ENCODE measurements around the gene COASY. TPM values are rescaled to one million over a fixed set of nuclear protein-coding genes. Genes with fewer than 3 reads are reported as not detected.
A peak's percentile ranks its signal among the peaks of the same experiment; 100 is the strongest.
"Not testable (repeated sequence)": the region's sequence is repeated elsewhere in the genome, so short reads cannot be mapped to it uniquely, and the experiment has no call there.

Gene COASY
- total and polyA plus RNA-seq, 2 experiments from 2014 or later = 43.5 to 74.7 TPM

- no peaks in the 10 kb centered on the region for H3K36me3 ChIP-seq
- no peaks in the 10 kb centered on the region for H3K9me3 ChIP-seq (ENCODE audit: low read depth)
- peaks cover 9% of the 10 kb centered on the region for H3K4me1 ChIP-seq (ENCODE audit: low read depth)
- no peak overlapping the region for H3K27ac ChIP-seq
- no peaks in the 10 kb centered on the region for H3K27me3 ChIP-seq
- H3K4me3 ChIP-seq = no peak overlapping the region
- no peak for DNase-seq (ENCODE audit: low read depth in 1 of 2, low spot score in 1 of 2)
- TF ChIP-seq, protein P1, sequence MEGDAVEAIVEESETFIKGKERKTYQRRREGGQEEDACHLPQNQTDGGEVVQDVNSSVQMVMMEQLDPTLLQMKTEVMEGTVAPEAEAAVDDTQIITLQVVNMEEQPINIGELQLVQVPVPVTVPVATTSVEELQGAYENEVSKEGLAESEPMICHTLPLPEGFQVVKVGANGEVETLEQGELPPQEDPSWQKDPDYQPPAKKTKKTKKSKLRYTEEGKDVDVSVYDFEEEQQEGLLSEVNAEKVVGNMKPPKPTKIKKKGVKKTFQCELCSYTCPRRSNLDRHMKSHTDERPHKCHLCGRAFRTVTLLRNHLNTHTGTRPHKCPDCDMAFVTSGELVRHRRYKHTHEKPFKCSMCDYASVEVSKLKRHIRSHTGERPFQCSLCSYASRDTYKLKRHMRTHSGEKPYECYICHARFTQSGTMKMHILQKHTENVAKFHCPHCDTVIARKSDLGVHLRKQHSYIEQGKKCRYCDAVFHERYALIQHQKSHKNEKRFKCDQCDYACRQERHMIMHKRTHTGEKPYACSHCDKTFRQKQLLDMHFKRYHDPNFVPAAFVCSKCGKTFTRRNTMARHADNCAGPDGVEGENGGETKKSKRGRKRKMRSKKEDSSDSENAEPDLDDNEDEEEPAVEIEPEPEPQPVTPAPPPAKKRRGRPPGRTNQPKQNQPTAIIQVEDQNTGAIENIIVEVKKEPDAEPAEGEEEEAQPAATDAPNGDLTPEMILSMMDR (IDR thresholded peaks at IDR 0.05; ENCODE audit: low read depth, low read length) = no peak
Observed at GRCh38 chr17:42603318-42603717, 41.4 kb downstream of the COASY start.

GRCh38 chr17:42607769-42608168, 45.8 kb downstream of the COASY start:
- no peak overlapping the region for H3K27ac ChIP-seq
- no peak for DNase-seq (ENCODE audit: low read depth in 1 of 2, low spot score in 1 of 2)
- H3K36me3 ChIP-seq = peaks cover 11% of the 10 kb centered on the region
- TF ChIP-seq, protein P1 (IDR thresholded peaks at IDR 0.05; ENCODE audit: low read depth, low read length) = no peak
- no peaks in the 10 kb centered on the region for H3K9me3 ChIP-seq (ENCODE audit: low read depth)
- H3K4me3 ChIP-seq = peak overlapping the region; percentile 97
- H3K4me1 ChIP-seq (ENCODE audit: low read depth) = peaks cover 17% of the 10 kb centered on the region
- H3K27me3 ChIP-seq = no peaks in the 10 kb centered on the region

DNA sequence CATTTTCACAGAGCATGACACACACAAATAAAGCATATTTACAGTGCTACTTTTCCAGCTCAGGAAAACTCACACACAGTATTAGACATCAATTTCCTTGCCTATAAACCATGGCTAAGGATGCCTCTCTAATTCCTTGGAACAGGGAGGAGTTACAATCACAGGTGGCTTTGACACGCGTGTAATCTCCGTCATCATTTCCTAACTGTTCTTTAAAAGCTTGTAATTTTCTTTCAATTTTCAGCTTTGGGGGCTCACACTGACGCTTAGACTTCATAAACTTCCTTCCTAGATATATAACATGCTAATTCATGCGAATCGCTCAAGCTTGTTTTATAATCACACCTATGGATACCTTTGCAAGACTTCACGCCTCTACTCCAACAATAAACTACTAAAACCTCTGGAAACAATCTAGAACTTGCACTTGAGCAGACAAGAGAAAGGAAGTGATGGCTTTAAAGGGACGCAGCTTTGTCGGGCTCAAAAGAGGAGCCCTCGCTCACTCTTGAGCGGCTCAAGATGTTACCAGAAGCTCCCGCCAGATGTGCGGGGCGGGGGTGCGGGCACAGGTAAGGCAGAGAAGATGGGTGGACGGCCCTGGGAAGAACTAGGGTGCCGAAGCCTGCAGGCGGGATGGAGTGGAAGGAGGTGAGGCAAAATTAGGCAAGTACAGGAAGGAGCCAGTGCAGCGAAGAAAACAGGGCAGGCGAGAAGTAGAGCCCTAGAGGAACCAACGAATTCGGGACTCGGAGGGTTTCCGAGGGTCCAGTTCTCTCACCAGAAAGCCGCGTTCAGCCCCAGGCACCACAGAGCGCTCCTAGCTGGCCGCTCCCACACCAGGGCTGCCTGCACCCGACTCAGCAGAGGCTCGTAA, 46.6 kb downstream of the COASY start:
- no peaks in the 10 kb centered on the region for H3K27me3 ChIP-seq
- no peaks in the 10 kb centered on the region for H3K9me3 ChIP-seq (ENCODE audit: low read depth)
- peak overlapping the region; percentile 97 for H3K4me3 ChIP-seq
- peaks cover 17% of the 10 kb centered on the region for H3K4me1 ChIP-seq (ENCODE audit: low read depth)
- DNase-seq (ENCODE audit: low read depth in 1 of 2, low spot score in 1 of 2) = no peak
- H3K36me3 ChIP-seq = peaks cover 18% of the 10 kb centered on the region
- H3K27ac ChIP-seq = peak overlapping the region; percentile 98
- TF ChIP-seq, protein P1 (IDR thresholded peaks at IDR 0.05; ENCODE audit: low read depth, low read length) = peak; percentile 47

DNA sequence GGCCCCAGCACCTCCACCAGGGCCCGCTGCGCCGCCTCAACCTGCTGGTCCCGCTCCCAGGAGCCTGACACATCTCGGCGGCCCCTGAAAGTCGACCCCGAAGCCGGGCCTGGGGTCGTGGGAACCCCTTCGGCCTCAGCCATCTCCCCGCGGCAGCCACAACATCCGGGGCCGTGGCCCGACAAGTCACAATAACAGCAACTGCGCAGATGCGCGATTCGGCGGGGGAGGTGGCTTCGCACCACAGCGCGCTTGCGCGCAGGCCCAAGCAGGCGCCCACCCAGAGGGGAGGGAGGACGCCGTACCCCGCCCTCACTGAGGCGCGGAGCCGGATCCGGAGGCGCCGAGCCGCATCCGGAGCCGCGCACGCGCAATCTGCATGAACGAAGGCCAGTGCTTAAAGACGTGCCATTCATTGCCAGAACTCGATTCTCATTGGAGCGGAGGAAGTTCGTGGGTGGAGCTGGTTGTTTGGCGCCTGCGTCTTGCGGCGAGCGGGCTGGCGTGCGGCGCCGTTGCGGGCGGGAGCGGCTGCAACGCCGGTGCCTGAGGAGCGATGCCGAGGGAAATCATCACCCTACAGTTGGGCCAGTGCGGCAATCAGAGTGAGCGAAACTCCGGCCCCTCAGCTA, 47.4 kb downstream of the COASY start, which contains the start of the genes RETREG3 and TUBG1:
Gene RETREG3 (minus strand): TSS at position 193 of the 632 bp plus-strand sequence. CDS start 50 bp downstream, at position 143.
Gene TUBG1 (plus strand): TSS at position 502 of the 632 bp plus-strand sequence. CDS start 55 bp downstream, at position 557.
- H3K9me3 ChIP-seq (ENCODE audit: low read depth) = no peaks in the 10 kb centered on the region
- H3K27me3 ChIP-seq = no peaks in the 10 kb centered on the region
- peaks cover 17% of the 10 kb centered on the region for H3K4me1 ChIP-seq (ENCODE audit: low read depth)
- peaks cover 18% of the 10 kb centered on the region for H3K36me3 ChIP-seq
- H3K27ac ChIP-seq = peak within 1 kb of the TSS; percentile 98
- peak within 1 kb of the TSS; percentile 97 for H3K4me3 ChIP-seq
- TF ChIP-seq, protein P1 (IDR thresholded peaks at IDR 0.05; ENCODE audit: low read depth, low read length) = peak; percentile 15
- DNase-seq (ENCODE audit: low read depth in 1 of 2, low spot score in 1 of 2) = peak; percentile 99 to 100

DNA sequence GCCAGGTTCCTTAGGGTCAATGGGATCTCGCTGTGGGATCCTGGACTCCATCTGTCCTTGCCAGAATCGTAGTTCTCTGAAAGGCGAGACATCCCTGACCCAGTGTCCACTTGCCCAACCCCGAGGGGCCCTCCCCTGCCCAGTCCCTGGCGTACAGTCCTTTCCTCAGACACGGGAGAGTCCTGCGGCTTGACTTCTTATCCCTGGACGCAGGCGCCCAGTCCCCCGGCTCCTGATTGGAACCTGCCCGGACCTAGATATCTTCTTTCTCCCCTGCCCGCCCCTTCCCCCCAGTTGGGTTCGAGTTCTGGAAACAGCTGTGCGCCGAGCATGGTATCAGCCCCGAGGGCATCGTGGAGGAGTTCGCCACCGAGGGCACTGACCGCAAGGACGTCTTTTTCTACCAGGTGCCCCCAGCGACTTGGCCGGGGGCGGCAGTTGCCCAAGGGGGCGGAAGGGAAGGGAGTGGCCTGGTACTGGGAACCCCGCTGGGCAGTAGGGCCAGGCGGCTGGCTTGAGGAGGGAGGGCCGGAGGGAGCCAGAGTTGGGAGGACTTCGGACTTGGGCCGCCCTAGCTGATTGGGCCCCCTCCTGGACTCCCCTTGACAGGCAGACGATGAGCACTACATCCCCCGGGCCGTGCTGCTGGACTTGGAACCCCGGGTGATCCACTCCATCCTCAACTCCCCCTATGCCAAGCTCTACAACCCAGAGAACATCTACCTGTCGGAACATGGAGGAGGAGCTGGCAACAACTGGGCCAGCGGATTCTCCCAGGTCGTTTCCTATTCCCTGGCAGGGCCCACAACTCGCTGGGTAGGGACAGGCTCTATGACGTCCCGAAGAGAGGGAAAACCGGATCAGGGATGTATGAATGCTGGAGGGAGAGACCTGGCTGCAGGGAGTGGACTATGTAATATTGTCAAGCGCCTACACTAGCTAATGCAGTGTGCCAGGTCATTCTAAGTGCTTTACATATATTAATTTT, 48.2 kb downstream of the COASY start:
- H3K4me1 ChIP-seq (ENCODE audit: low read depth) = peaks cover 17% of the 10 kb centered on the region
- H3K27me3 ChIP-seq; H3K9me3 ChIP-seq (ENCODE audit: low read depth): not testable (repeated sequence)
- H3K27ac ChIP-seq = peak overlapping the region; percentile 65
- H3K4me3 ChIP-seq = peak overlapping the region; percentile 97
- DNase-seq (ENCODE audit: low read depth in 1 of 2, low spot score in 1 of 2) = peak in 1 of 2 donors; percentile 68
- H3K36me3 ChIP-seq = peaks cover 24% of the 10 kb centered on the region

All from cardiac muscle cell (in vitro differentiated cells and primary cell).